Tibial nerve (tissue), 4 donors: ENCODE measurements around the gene NOTCH2. TPM values are rescaled to one million over a fixed set of nuclear protein-coding genes. Genes with fewer than 3 reads are reported as not detected.

Source experiments
- DNase-seq, 2 donors: peaks; one replicate each; pipeline ENCODE4 v3.0.0-alpha.2; 2019; ENCODE audit warnings: low spot score in 2 of 2
- H3K27ac ChIP-seq, 4 donors: fragments of 200-600 bp; sonication (generic) in 3 of 4; one replicate each; pipeline ENCODE4 v1.5.1; 2017 to 2019; ENCODE audit warnings: mild to moderate bottlenecking in 1 of 4
- H3K27me3 ChIP-seq, 2 donors: fragments of 200-600 bp; sonication (generic) in 1 of 2; one replicate each; pipeline versions ENCODE4 v1.5.1 to v1.6.0; 2017 to 2019
- H3K36me3 ChIP-seq, 3 donors: fragments of 200-600 bp; sonication (generic); one replicate each; pipeline ENCODE4 v1.5.1; 2018 to 2019
- H3K4me1 ChIP-seq, 4 donors: fragments of 200-600 bp; sonication (generic) in 3 of 4; one replicate each; pipeline ENCODE4 v1.5.1; 2017 to 2019
- H3K4me3 ChIP-seq, 4 donors: fragments of 200-600 bp; sonication (generic) in 3 of 4; one replicate each; pipeline ENCODE4 v1.5.1; 2017 to 2019; ENCODE audit warnings: mild to moderate bottlenecking in 1 of 4, moderate library complexity in 1 of 4
- H3K9me3 ChIP-seq, 4 donors: fragments of 200-600 bp; sonication (generic) in 3 of 4; one replicate each; pipeline ENCODE4 v1.5.1; 2017 to 2019
- CTCF ChIP-seq, 5 experiments: fragments of 200-600 bp in 3 of 5; fragments of 450-650 bp in 2 of 5; sonication (generic) in 3 of 5; IDR thresholded peaks; one replicate each; pipeline ENCODE4 v1.5.1; 2016 to 2019; ENCODE audit warnings: antibody characterized with exemption in 5 of 5, mild to moderate bottlenecking in 3 of 5, moderate library complexity in 2 of 5
- EP300 ChIP-seq, 2 donors: sonication (generic); formaldehyde crosslinking; IDR thresholded peaks; one replicate each; pipeline ENCODE4 v1.6.1; 2017; ENCODE audit warnings: antibody characterized with exemption in 2 of 2, mild to moderate bottlenecking in 1 of 2
- POLR2A ChIP-seq, 2 donors: fragments of 450-650 bp; IDR thresholded peaks; one replicate each; pipeline ENCODE4 v1.6.1; 2017; ENCODE audit warnings: antibody characterized with exemption in 2 of 2, mild to moderate bottlenecking in 2 of 2, moderate library complexity in 2 of 2
- WGBS, 2 donors: methylation state at CpG; one replicate each; pipeline ENCODE4 v1.1.5; 2018; 5-methylcytosine and 5-hydroxymethylcytosine counted together
- total RNA-seq, 4 donors: library from RNA; depleted of rRNA; stranded (reverse); fragments of >200 nt; gene quantifications; one replicate each; pipeline ENCODE4 v1.1.0, GENCODE V29; 2016

Gene NOTCH2
- total RNA-seq, 4 donors from 2014 or later, result 86.7 to 110 (median 106) TPM

- DNase-seq, result no peak
- Histone ChIP-seq H3K9me3 (peaks cover 0 to 9% (median 0%) of the 10 kb centered on the region in 4 donors), H3K4me1 (no peaks in the 10 kb centered on the region), H3K27me3 (no peaks in the 10 kb centered on the region), H3K27ac (no peak overlapping the region), H3K36me3 (no peaks in the 10 kb centered on the region), H3K4me3 (no peak overlapping the region)
- TF ChIP-seq POLR2A (IDR thresholded peaks at IDR 0.05), result no peak
- TF ChIP-seq CTCF (IDR thresholded peaks at IDR 0.05), result no peak
Observed at GRCh38 chr1:119903443-119903835, 166.0 kb downstream of the NOTCH2 start.

- no peak for DNase-seq
- Histone ChIP-seq H3K27me3 (no peaks in the 10 kb centered on the region), H3K9me3 (peaks cover 0 to 9% (median 0%) of the 10 kb centered on the region in 4 donors), H3K4me1 (no peaks in the 10 kb centered on the region), H3K4me3 (no peak overlapping the region), H3K27ac (no peak overlapping the region), H3K36me3 (no peaks in the 10 kb centered on the region)
- no peak for TF ChIP-seq POLR2A (IDR thresholded peaks at IDR 0.05)
- no peak for TF ChIP-seq EP300 (IDR thresholded peaks at IDR 0.05)
- no peak for TF ChIP-seq CTCF (IDR thresholded peaks at IDR 0.05)
- 87 to 100% methylated on average over 4 of the region's 4 CpGs for WGBS, 2 donors
Observed at GRCh38 chr1:119902775-119903442, 166.6 kb downstream of the NOTCH2 start.

- H3K4me1 ChIP-seq, result no peaks in the 10 kb centered on the region
- no peak overlapping the region for H3K4me3 ChIP-seq
- H3K36me3 ChIP-seq, result no peaks in the 10 kb centered on the region
- H3K27ac ChIP-seq, result no peak overlapping the region
- no peaks in the 10 kb centered on the region for H3K9me3 ChIP-seq
- WGBS, 2 donors, result 67 to 72% methylated on average over 3 of the region's 3 CpGs
- no peak for DNase-seq
- H3K27me3 ChIP-seq, result peaks cover 0 to 8% of the 10 kb centered on the region in 2 donors
- no peak for TF ChIP-seq EP300 (IDR thresholded peaks at IDR 0.05)
Observed at GRCh38 chr1:119898981-119899720, 170.3 kb downstream of the NOTCH2 start.

GRCh38 chr1:119898530-119898929, 170.9 kb downstream of the NOTCH2 start:
- Histone ChIP-seq H3K36me3 (no peaks in the 10 kb centered on the region), H3K4me1 (no peaks in the 10 kb centered on the region), H3K27ac (no peak overlapping the region), H3K9me3 (no peaks in the 10 kb centered on the region), H3K27me3 (peaks cover 0 to 8% of the 10 kb centered on the region in 2 donors), H3K4me3 (no peak overlapping the region)
- WGBS, 2 donors, result 57 to 73% methylated on average over 2 of the region's 2 CpGs
- no peak for DNase-seq
- no peak for TF ChIP-seq CTCF (IDR thresholded peaks at IDR 0.05)

GRCh38 chr1:119896303-119896702, 173.2 kb downstream of the NOTCH2 start, which contains the start of gene ADAM30:
Gene ADAM30 (minus strand): TSS chr1:119896515. CDS start chr1:119896336, 179 bp downstream.
- no peak for TF ChIP-seq CTCF (IDR thresholded peaks at IDR 0.05)
- no peak for TF ChIP-seq POLR2A (IDR thresholded peaks at IDR 0.05)
- no peak for TF ChIP-seq EP300 (IDR thresholded peaks at IDR 0.05)
- Histone ChIP-seq H3K27me3 (peaks cover 0 to 8% of the 10 kb centered on the region in 2 donors), H3K4me1 (no peaks in the 10 kb centered on the region), H3K27ac (no peak within 1 kb of the TSS), H3K4me3 (no peak within 1 kb of the TSS), H3K9me3 (no peaks in the 10 kb centered on the region), H3K36me3 (no peaks in the 10 kb centered on the region)
- DNase-seq, result no peak
- WGBS, 2 donors, result 50 to 55% methylated on average over 24 of the region's 24 CpGs
